NCI-H82 (cell line): ENCODE measurements around the gene KRTAP5-6.

Experiments
- DNase-seq: peaks from one replicate; lab custom pipeline; 2025; lab: John Stamatoyannopoulos, UW

The KRTAP5-6 gene

GRCh38 chr11:1733716-1734640 lies 37.0 kb downstream of the KRTAP5-6 start:
- DNase-seq: no peak

- DNase-seq: no peak
These were observed 37.7 kb downstream of the KRTAP5-6 start for GRCh38 chr11:1734641-1735081.

- DNase-seq: no peak
These were observed 38.3 kb downstream of the KRTAP5-6 start for GRCh38 chr11:1735271-1735670.

- DNase-seq: peak; percentile 10
These were observed 39.5 kb downstream of the KRTAP5-6 start for GRCh38 chr11:1736447-1736992.

- no peak for DNase-seq
These were observed 40.2 kb downstream of the KRTAP5-6 start for GRCh38 chr11:1737080-1737757.

GRCh38 chr11:1738380-1738779 lies 41.4 kb downstream of the KRTAP5-6 start:
- no peak for DNase-seq

GRCh38 chr11:1739576-1739975 lies 42.6 kb downstream of the KRTAP5-6 start:
- no peak for DNase-seq

- DNase-seq: no peak
These were observed 44.0 kb downstream of the KRTAP5-6 start for GRCh38 chr11:1740786-1741530.

GRCh38 chr11:1741741-1742140 lies 44.7 kb downstream of the KRTAP5-6 start:
- DNase-seq: no peak

- DNase-seq: no peak
These were observed 45.4 kb downstream of the KRTAP5-6 start for GRCh38 chr11:1742371-1742770.

- DNase-seq: no peak
These were observed 46.0 kb downstream of the KRTAP5-6 start for GRCh38 chr11:1742869-1743584.

- no peak for DNase-seq
These were observed 46.7 kb downstream of the KRTAP5-6 start for GRCh38 chr11:1743585-1744136.

GRCh38 chr11:1744137-1744886 lies 47.3 kb downstream of the KRTAP5-6 start:
- DNase-seq: no peak

- no peak for DNase-seq
These were observed 48.1 kb downstream of the KRTAP5-6 start for GRCh38 chr11:1744891-1745700.

- no peak for DNase-seq
These were observed 48.8 kb downstream of the KRTAP5-6 start for GRCh38 chr11:1745701-1746320.

- no peak for DNase-seq
These were observed 49.5 kb downstream of the KRTAP5-6 start for GRCh38 chr11:1746511-1746931.

- DNase-seq: no peak
These were observed 50.2 kb downstream of the KRTAP5-6 start for GRCh38 chr11:1746956-1747752.
